Measurements from ENCODE around the gene GATAD2A.

GATAD2A gene

GRCh38 chr19:19457671-19458070 lies 52.2 kb downstream of the GATAD2A start:
- no peak overlapping the region for H3K27ac ChIP-seq (replicated peaks)

DNA sequence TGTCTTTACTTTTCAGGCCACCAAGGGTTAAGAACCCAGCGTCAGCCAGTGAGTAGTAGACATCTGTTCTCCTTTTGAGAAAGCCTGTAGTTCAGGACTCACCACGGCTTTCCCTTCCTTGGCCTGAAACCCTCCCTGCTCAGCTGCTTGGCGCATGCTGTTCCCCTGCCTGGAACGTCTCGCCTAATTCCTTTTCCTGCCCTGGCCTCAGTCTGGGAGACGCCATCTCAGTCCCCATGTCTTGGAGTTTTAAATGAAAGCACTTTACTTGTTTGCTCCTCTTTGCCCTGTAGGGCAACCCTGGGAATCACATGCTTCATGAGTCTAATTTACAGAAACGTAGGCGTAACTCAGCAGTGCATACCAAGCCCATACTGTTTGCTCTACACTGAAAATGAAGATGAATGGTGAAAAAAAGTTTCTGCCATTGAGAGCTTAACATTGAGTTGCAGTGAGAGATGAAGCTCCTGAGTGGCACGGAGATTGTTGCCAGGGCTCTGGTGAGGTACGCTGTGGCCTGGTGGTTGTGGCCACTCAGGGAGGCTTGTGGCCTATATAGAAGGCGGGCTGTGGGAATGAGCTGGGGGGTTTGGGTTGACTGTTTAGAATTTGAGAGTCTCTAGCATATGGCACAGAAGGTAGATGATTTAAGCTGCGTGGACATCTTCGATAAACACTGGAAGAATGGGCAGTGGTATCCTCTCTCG lies 52.8 kb downstream of the GATAD2A start:
- Histone ChIP-seq H3K27me3 (ENCODE audit: insufficient read depth, poor library complexity, severe bottlenecking) (no peaks in the 10 kb centered on the region), H3K4me3 (replicated peaks; ENCODE audit: insufficient read depth, low read length) (no peak overlapping the region), H3K27ac (replicated peaks) (peak overlapping the region; percentile 10; the same call in 1 of the 2 replicates)
- TF ChIP-seq POLR2AphosphoS5 (IDR thresholded peaks at IDR 0.05; ENCODE audit: low read depth) (no peak), GABPA (IDR thresholded peaks at IDR 0.05; ENCODE audit: low read depth) (no peak), SPI1 (IDR thresholded peaks at IDR 0.05; ENCODE audit: borderline replicate concordance, low read depth) (no peak)
- TF ChIP-seq, protein P1, sequence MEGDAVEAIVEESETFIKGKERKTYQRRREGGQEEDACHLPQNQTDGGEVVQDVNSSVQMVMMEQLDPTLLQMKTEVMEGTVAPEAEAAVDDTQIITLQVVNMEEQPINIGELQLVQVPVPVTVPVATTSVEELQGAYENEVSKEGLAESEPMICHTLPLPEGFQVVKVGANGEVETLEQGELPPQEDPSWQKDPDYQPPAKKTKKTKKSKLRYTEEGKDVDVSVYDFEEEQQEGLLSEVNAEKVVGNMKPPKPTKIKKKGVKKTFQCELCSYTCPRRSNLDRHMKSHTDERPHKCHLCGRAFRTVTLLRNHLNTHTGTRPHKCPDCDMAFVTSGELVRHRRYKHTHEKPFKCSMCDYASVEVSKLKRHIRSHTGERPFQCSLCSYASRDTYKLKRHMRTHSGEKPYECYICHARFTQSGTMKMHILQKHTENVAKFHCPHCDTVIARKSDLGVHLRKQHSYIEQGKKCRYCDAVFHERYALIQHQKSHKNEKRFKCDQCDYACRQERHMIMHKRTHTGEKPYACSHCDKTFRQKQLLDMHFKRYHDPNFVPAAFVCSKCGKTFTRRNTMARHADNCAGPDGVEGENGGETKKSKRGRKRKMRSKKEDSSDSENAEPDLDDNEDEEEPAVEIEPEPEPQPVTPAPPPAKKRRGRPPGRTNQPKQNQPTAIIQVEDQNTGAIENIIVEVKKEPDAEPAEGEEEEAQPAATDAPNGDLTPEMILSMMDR (IDR thresholded peaks at IDR 0.05; ENCODE audit: insufficient read depth, low read length), result no peak
- TF ChIP-seq, protein P2, sequence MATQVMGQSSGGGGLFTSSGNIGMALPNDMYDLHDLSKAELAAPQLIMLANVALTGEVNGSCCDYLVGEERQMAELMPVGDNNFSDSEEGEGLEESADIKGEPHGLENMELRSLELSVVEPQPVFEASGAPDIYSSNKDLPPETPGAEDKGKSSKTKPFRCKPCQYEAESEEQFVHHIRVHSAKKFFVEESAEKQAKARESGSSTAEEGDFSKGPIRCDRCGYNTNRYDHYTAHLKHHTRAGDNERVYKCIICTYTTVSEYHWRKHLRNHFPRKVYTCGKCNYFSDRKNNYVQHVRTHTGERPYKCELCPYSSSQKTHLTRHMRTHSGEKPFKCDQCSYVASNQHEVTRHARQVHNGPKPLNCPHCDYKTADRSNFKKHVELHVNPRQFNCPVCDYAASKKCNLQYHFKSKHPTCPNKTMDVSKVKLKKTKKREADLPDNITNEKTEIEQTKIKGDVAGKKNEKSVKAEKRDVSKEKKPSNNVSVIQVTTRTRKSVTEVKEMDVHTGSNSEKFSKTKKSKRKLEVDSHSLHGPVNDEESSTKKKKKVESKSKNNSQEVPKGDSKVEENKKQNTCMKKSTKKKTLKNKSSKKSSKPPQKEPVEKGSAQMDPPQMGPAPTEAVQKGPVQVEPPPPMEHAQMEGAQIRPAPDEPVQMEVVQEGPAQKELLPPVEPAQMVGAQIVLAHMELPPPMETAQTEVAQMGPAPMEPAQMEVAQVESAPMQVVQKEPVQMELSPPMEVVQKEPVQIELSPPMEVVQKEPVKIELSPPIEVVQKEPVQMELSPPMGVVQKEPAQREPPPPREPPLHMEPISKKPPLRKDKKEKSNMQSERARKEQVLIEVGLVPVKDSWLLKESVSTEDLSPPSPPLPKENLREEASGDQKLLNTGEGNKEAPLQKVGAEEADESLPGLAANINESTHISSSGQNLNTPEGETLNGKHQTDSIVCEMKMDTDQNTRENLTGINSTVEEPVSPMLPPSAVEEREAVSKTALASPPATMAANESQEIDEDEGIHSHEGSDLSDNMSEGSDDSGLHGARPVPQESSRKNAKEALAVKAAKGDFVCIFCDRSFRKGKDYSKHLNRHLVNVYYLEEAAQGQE (IDR thresholded peaks at IDR 0.05; ENCODE audit: insufficient replicate concordance, low read depth), result no peak
- no peak for DNase-seq (ENCODE audit: low read depth in 1 of 2, low spot score in 1 of 2)

More at GRCh38 chr19:19457671-19458070, 52.2 kb downstream of the GATAD2A start:
- TF ChIP-seq GABPA (IDR thresholded peaks at IDR 0.05; ENCODE audit: low read depth) (no peak), POLR2AphosphoS5 (IDR thresholded peaks at IDR 0.05; ENCODE audit: low read depth) (no peak), SPI1 (IDR thresholded peaks at IDR 0.05; ENCODE audit: borderline replicate concordance, low read depth) (no peak)
- TF ChIP-seq, protein P2 (IDR thresholded peaks at IDR 0.05; ENCODE audit: insufficient replicate concordance, low read depth), result no peak
- TF ChIP-seq, protein P1 (IDR thresholded peaks at IDR 0.05; ENCODE audit: insufficient read depth, low read length), result no peak
- no peaks in the 10 kb centered on the region for H3K27me3 ChIP-seq (ENCODE audit: insufficient read depth, poor library complexity, severe bottlenecking)
- DNase-seq (ENCODE audit: low read depth in 1 of 2, low spot score in 1 of 2), result no peak
- H3K4me3 ChIP-seq (replicated peaks; ENCODE audit: insufficient read depth, low read length), result no peak overlapping the region

DNA sequence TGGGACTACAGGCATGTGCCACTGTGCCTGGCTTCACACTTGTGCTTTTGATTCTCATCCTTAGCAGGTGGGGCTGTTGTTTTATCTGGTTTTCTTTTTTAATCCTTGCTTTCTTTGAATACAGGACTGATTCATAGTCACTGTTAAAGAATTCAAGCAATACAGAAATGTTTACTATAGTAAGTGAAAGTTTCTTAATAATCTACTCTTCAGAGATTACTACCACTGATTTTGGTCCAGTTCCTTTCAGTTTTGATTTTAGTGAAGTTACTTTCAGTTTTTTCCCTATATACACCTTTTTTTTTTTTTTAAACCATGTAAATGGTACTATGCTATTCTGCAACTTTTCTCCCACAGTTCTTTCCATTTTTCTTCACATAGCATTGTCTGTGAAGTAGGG lies 53.6 kb downstream of the GATAD2A start:
- Histone ChIP-seq H3K4me3 (replicated peaks; ENCODE audit: insufficient read depth, low read length) (no peak overlapping the region), H3K27ac (replicated peaks) (peak overlapping the region; percentile 67), H3K27me3 (ENCODE audit: insufficient read depth, poor library complexity, severe bottlenecking) (no peaks in the 10 kb centered on the region)
- no peak for TF ChIP-seq SPI1 (IDR thresholded peaks at IDR 0.05; ENCODE audit: borderline replicate concordance, low read depth)
- no peak for TF ChIP-seq GABPA (IDR thresholded peaks at IDR 0.05; ENCODE audit: low read depth)
- TF ChIP-seq, protein P1 (IDR thresholded peaks at IDR 0.05; ENCODE audit: insufficient read depth, low read length), result no peak
- no peak for TF ChIP-seq POLR2AphosphoS5 (IDR thresholded peaks at IDR 0.05; ENCODE audit: low read depth)
- TF ChIP-seq, protein P2 (IDR thresholded peaks at IDR 0.05; ENCODE audit: insufficient replicate concordance, low read depth), result no peak
- DNase-seq (ENCODE audit: low read depth in 1 of 2, low spot score in 1 of 2), result no peak
